Caki2 (cell line): ENCODE measurements around the gene CD44. TPM values are rescaled to one million over a fixed set of nuclear protein-coding genes. Genes with fewer than 3 reads are reported as not detected.

ENCODE experiments used
- total RNA-seq: library from RNA; depleted of rRNA; stranded (reverse); fragments of >200 nt; shearing (Covaris generic); gene quantifications from 2 replicates; pipeline ENCODE4 v1.2.3, GENCODE V29; 2014; ENCODE audit warnings: low replicate concordance; rRNA removed

The CD44 gene
- total RNA-seq, 1 experiment from 2014 or later = 219 TPM

Other genes with a start within 250 kb of the CD44 start
- gene APIP, start 222.8 kb upstream of the CD44 start, total RNA-seq = 17.9 and 24.6 TPM in 2 replicates
- gene PDHX, start 222.6 kb upstream of the CD44 start, total RNA-seq = 17.1 and 18.8 TPM in 2 replicates